Renal cortical epithelial cell (primary cell): ENCODE measurements around the gene DNAJB6. TPM values are rescaled to one million over a fixed set of nuclear protein-coding genes. Genes with fewer than 3 reads are reported as not detected.

Source experiments
- DNase-seq: peaks from one replicate; pipeline ENCODE4 v3.0.0-alpha.2; 2011; ENCODE audit warnings: low read depth
- total RNA-seq: library from RNA; depleted of rRNA; stranded (reverse); fragments of >200 nt; gene quantifications from 2 replicates; pipeline ENCODE4 v1.2.3, GENCODE V29; 2014

DNAJB6 gene
- total RNA-seq, 1 donor from 2014 or later, result 121 TPM

DNA sequence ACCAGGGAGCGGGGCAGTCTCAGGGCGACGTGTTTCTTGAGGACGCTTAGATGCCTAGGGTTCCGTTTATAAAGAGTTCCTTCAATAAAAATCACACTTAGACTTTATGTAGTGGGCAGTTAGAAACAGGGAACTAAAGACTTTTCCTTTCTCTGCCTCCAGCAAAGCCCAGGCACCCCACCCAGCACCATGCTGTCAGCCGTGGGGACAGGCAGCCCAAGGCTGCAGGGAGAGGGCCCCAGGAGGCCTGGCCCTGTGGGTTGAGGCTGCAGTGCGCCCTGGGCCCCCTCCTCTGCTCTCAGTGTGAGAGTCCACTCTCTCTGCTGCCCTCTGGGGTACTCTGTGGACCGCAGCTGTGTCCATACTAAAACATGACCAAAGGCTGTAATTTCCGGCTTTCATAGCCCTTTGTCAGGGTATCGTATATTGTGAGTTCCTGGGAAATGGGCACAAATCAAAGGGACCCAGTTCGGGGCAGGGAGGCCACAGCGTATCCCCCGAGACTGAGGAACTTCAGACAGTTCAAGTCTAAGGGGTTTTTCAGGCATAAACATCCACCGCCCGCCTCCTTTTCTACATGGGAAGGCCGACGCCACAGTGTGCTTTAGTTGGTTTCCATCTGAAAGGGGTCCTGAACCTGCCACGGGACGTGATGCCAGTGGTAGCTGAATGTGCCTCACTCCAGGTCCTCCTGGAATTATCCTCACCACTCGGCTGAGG is 59.7 kb downstream of the DNAJB6 start:
- no peak for DNase-seq

DNA sequence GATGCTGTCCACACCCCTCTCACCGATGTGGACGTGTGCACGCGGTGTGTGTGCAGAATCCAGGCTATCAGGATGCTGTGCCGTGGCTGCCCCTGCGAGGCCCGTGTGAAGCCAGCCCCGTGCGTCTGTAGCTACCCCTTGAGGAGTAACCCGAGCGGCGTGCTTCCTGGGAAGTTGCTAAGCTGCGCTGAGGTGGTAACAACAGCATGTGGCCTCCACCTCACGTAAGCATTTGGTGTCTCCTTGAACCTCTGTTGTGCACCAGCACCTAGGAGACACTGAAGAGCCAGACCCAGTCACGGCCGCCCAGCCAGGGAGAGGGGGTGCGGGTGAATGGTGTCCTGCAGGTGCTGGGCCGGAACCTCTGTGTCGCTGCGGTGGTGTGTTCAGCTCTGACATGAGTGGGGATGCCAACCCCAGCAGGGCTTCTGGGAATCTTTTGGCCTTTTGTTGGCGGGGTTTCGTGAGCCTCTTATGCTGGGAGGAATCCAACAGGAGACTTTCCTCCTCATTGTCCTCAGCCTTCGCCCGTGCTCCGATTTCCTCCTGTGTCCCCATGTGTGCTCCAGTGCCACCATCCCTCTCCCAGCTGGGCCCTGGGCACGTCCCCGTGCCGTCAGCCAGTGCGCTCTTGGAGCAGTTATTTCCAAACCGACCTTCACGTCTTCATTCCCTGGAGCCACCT is 60.4 kb downstream of the DNAJB6 start:
- no peak for DNase-seq

DNA sequence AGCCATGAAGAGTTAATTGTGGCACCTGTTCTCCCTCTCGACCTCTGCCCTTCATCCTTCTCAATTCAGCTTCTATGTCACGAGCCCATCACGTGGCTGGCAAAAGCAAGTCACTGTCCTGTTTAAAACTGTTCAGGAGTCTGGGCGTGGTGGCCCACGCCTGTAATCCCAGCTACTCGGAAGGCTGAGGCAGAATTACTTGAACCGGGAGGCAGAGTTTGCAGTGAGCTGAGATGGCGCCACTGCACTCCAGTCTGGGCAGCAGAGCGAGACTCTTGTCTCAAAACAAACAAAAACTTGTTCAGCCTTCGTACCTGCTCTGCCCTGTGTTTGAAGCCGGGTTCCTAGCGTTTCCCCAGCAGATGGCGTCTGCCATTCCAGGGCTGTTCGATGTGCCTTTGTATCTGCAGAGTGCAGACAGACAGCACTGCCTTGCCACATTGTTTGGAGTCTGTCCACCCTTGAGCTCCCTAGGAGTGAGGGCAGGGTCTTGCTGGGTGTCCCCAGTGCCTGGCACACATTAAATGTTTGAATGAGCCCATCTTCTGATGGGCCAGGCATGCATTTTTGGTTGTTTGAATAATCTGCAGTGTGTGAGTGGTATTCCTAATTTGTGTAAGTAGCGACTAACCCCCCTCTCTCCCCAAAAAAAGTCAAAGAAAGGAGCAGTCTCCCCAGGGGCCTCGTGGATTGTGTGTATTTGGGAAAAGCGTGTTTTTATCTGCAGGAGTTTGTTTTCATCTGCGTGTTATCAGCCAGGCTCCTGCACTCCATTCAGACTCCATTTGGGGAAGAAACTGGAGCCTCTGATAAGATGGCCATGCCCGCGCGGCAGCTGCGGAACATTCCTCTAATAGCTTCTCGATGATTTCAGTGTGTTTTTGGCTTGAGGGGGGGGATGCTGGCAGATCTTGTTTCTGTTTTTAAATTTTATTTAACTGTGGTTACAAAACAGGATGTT is 61.2 kb downstream of the DNAJB6 start:
- peak; percentile 59 for DNase-seq

DNA sequence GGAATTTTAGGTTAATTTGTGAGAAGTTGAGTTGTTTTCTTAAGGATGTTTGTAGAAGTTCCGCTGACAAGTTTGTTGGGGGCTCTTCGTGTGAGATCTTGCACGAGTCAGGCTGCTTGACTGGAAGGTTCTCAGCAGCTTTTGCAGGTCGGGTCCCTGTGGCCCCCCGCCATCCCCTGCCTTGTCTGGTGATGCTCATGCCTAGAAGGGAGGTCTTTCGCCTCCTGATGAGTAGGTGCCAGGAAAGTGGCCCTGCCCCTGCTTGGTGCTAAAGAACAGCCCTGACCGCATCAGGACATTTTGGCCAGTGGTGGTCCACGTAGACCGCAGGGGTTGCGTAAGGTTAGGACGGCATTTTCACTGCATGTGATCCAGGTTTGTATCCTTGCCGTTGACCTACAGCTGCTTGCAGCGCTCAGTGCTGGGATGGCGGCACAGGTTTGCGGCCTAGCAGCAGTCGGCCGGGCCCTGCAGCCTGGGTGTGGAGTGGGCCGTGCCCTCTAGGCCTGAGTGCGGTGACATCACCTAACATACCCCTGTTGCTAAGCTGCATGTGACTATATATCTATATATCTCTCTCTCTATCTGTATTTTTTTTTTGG is 62.4 kb downstream of the DNAJB6 start:
- DNase-seq, result no peak

DNA sequence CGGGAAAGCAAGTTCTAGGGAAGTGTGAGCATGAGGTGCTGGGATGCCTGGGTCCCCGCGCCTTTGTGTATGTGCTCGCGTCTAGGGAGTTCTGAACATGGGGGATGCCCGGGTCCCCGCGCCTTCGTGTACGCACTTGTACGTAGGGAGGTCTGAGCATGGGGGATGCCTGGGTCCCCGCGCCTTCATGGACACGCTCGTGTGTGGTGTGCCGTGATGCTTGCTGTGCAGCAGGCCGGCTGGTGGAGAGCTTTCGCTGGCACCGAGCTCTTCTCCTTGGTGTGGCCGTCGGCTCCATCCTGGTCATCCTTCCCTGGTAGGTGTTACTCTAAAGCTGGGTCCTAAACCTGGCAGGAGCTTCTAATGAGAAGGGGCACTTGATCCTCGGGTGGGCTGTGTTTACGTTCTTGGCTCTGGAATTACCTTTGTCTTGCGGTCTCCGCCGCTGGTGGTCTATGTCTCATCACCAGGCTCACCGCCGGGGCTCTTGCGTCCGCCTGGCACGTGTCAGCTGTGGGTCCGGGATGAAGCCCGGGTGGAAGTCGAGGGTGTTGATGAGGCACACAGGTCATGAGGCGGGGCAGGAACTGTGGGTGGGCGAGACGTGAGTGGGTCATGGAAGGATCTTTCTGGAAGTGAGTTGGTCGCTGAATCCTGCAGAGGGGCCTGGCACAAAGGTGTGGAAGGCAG is 63.5 kb downstream of the DNAJB6 start:
- no peak for DNase-seq

DNA sequence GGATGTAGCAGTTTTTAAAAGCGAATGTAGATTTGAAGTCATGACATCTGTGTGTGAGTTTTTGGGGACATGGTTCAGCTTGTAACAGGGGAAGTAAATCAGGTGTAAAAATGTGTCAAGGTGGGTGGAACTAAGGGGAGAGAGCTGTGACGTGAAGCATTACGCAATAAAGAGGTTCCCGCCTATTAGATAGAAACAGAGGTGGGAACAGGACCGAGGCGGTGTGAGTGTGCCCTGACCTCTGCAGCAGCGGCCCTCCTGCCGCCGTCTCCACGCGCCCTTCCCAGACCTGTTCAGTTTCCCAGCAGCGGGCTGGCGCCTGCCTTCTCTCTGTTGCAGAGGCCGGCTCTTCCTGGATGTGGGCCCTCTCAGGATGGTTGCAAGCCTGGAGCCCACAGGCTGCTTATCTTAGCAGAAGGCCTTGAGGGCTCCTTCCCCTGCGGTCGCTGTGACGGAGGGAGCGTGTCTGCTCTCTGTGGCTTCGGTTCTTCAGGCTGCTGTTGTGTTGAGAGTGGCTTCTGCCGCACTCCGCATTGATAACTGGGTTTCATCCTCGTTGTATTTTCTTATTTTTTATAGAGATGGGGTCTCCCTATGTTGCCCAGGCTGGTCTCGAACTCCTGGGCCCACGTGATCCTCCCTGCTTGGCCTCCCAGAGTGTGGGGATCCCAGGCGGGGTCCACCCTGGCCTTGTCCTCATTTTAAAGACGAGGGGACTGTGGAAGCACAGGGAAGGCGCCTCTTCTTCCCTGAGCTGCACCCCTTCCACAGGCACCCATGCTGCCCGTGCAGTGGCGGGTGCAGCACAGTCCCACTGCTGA is 65.0 kb downstream of the DNAJB6 start:
- DNase-seq, result no peak

DNA sequence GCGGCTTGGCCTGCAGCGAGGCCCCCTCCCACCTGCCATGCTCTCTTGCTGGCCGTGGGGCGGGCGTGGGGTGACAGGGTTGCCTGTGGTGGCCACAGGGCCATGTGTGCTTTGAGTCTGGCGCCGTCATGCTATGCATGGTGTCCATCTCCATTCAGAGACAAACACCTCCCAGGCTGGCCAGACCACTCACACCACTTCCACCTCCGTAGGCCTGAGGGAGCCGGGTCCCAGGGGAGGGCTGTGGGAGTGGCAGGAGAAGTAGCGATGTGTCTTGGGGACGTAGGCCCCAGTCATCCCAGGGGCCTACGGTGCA is 65.5 kb downstream of the DNAJB6 start:
- no peak for DNase-seq

DNA sequence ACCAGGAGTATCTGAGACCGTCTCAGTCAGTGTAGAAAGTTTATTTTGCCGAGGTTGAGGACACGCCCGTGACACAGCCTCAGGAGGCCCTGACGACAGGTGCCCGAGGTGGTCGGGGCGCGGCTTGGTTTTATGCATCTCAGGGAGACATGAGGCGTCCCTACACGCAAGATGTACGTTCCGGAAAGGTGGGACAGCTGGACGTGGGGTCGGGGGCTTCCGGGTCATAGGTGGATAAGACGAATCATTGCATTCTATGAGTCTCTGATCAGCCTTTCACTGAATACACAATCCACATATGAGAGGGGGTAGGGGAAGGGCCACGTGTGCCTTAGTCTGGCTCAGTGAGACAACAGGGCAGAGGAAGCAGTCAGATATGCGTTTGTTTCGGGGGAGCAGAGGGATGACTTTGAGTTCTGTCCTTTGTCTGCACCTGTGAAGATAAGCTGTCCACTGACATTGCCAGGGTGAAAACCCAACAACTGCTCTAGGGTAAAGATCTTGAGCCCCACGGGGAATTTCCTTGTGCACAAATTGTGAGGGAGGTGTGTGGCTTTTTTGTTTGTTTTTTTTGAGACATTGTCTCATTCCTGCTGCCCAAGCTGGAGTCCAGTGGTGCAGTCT is 66.2 kb downstream of the DNAJB6 start:
- no peak for DNase-seq

DNA sequence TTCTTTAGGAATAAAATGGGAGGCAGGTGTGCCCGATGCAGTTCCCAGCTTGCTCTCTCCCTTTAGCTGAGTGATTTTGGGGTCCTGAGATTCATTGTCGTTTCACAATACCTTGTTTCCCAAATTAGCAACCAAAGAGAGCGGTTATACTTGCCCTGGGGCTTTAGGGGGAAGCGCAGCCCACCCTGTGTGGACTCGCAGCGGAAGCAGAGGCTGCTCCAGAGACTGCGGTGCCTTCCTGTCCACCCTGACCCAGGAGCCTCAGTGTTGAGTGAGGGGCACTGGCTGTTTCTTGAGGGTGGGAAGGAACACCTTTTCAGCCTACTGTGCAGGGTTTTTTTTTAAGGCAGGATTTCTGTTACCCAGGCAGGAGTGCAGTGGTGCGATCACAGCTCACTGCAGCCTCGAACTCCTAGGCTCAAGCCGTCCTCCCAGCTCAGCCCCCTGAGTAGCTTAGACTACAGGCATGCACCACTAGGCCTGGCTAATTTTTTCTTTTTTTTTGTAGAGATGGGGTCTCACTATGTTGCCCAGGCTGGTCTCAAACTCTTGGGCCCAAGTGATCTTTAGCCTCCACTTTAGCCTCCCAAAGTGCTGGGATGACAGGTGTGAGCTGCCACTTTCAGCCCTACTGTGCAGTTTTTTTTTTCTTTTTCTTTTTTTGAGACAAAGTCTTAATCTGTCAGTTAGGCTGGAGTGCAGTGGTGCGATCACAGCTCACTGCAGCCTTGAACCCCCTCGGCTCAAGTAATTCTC is 67.0 kb downstream of the DNAJB6 start:
- DNase-seq, result no peak

DNA sequence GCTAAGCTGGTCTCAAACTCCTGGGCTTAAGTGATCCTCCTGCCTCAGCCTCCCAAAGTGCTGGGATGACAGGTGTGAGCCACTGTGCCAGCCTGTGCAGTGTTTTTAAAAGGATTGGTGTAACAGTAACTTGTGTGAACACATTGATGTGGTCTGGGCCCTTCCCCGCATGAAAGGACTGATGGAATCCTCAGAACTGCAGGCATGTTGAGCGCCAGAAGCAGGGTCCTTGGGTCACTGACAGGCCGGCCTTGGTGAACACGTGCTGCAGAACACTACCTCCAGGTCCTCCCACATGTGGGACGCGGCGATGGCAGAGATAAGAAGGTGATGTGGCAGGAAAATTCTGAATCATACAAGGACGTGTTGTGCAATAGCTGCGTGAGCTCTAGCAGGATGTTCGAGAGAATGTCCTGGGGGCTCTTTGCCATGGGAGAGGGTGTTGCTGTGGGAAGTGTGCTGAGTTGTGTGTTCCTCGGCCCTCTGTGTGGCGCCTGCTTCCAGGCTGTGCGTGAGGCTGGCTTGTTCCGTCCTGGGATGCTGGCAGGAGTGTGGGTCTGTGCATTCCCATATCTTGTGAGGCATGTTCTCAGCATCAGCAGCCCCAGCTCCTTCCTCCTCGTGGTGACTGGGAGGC is 68.2 kb downstream of the DNAJB6 start:
- peak; percentile 61 for DNase-seq

DNA sequence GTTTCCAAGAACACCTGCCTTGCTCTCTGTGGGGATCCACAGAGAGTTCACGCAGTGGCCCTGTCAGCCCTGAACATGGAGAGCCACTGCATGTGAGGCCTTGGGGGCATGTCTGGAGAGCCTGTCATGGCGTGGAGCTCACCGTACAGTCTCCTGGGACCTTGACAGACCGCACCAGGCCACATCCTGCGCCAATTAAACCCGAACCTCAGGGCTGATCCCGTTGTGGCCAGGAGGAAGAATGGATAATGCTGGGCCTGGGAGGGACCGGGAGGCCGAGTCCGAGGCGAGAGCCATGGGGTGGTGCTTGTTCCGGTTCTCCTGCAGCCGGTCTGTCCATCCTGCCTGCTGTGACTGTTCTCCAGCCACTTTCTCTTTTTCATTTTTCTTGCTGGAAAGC is 68.7 kb downstream of the DNAJB6 start:
- no peak for DNase-seq

DNA sequence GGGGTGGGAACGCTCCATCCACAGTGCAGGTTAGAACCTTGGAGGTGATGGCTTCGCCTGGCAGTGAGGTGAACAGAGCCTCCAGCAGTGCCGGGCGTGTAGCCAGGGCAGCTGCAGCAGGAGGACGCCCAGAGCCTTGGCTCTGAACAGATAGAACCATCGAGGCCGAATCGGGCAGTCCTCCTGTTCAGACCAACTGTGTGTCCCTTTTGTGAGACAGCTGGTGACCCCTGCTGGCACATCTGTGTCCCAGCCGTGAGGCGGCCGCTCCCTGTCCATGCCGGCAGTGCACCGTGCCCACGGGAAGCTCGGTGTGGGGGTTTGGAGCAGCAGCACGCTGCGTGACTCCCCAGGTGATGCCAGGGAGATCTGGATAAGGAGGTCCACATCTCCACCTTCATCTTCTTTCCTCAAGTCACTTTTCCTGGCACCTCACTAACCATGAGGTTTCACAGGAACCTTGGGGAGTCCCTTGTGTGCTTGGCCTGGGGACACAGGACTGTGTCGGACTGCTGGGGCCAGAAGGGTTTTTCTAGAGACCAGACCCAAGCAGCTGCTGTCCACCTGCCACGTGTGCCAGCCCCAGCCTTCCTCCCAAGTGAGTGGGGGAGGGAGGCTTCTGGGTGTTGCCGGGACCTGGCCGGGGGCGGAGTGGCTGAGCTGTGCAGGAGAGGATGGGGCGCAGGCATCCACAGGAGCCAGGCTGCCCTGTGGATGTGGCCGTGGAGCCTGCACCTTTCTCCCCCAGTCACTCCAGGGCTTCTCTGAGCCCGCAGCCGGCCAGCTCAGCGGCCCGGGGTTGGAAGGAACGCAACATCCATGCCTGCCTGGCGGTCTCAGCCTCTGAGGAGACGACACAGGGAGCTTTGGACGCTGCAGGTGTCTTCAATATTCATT is 69.4 kb downstream of the DNAJB6 start:
- no peak for DNase-seq

DNA sequence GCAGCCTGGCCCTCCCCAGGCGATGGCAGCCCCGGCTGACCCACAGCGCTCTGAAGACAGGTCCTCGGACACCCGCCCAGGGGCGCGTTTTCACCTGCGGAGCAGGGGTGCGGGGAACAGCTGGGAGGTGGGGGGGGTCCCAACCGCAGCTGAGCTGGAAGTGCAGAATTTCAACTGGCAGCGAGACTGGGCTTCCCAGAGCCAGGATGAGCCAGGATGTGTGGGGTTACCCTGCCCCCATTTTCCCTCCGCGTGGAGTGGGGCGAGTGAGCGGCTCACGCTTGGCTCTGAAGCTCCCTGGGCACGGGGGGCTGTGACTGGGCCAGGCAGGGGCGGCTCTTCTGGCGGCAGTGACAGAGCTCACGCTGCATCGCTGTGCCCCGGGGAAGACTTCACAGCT is 70.2 kb downstream of the DNAJB6 start:
- no peak for DNase-seq

DNA sequence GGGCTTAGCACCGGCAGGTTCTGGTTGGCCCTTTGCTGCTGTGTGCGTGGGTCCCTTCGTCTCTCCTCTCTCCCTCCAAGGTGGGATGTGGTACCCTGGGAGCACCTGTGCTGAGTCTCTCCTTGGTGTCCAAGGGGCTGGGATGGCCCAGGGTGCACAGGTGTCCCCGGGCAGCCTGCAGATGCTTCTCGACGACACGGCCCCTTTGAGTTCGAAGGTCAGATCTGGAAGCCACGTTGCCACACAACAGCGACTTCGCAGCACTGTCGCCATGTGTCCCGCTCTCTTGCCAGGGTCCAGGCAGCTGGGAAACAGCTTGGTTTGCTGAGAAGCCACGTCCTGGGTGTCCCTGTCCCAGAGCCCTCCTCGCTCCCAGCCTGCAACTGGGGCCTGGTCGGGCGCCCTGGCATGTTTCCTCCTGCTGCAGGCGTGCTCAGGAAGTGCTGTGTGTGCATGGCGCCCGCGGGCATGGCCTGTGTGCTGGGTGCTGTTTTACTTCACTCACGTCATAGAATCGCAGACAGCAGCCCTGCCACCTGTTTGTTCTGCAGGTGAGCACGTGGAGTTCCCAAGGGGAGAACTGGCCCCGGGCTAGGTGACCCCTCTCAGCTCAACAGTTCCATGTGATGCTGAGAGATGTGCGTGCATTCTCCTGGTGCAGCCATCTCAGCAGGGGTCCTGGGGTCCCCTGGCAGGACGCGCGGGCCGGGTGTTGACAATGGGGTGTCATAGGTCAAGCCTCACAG is 70.9 kb downstream of the DNAJB6 start:
- DNase-seq, result no peak

DNA sequence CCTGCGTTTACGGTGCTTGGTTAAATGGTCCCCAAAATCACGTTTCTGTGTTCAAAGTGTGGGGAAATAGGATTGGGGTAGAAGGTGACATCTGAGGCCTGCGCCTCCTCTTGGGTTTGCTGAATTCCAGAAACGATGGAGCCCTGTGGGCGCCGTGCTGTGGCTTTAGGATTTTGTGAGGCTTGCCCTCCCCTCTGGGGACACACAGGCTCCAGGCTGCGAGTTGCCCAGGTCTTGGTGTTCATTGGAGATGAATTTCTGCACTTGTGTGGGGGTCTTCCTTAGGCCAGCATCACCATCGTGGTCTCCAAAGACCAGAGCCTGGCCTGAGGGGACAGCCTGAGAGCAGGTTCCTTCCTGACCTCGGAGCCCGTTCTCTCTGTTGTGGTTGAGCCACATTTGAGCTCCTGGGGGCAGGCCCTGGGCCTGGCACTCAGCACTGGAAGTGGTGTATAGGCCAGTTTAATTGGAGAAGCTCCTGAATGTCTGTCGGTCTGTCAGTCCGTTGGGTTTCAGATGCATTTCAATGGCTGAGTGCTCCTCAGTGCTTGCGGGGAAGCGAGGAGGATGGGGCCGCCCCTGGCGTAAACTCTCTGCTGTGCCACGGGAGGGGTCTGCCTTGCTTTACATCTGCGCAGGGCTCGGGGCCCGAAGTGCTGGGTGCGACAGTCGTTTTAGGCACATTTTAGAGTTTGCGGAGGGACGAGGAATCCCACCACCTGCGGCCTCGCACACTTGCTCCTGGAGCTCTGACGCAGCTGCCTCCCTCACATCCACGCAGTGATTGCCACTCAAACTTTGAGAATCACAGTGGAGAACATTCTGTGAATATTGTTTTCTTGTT is 71.7 kb downstream of the DNAJB6 start:
- DNase-seq, result no peak

DNA sequence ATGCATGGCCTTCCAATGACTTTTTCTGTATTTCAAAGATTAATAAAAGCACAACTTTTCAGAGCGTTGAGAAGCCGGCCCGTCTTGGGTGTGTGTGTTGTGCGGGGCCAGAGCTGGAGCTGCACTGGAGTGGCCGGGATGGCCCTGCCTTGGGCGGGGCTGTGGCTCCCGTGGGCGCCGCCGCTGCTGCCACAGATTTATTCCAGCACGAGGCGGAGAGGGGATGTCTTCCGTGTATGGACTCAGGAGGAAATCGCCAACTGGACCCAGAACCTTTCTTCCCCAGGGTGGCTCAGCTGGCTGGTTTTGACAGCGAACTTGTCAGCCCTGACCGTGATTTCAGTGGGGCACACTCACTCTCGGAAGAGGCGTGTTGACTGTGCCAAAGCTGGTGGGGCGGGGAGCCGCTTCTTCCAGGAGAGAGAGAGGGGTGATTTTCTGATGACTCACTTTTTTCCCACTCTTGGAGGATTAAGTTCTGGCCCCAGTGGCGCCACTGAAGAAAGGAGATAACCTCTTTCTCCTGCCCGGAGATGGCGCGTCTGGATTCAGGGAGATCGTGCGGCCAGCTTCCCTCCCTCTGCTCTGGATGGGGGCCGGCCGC is 72.4 kb downstream of the DNAJB6 start:
- no peak for DNase-seq
